HepG2 (cell line): ENCODE results near the gene APPBP2. TPM values are rescaled to one million over a fixed set of nuclear protein-coding genes. Genes with fewer than 3 reads are reported as not detected.

ENCODE experiments used
- CEBPG ChIP-seq: IDR thresholded peaks from 2 replicates; pipeline ENCODE4 v1.6.1; 2016
- GMEB1 ChIP-seq: sonication (generic); formaldehyde crosslinking; IDR thresholded peaks from 2 replicates; pipeline ENCODE4 v1.5.1; 2020; ENCODE audit warnings: missing genetic modification reagents, mild to moderate bottlenecking, borderline replicate concordance
- HCFC1 ChIP-seq: fragments of 150-350 bp; IDR thresholded peaks from 2 replicates; pipeline ENCODE4 v1.6.1; 2014; ENCODE audit warnings: low read depth, low read length
- IRF1 ChIP-seq: sonication (generic); formaldehyde crosslinking; IDR thresholded peaks from 2 replicates; pipeline ENCODE4 v1.4.0; 2020; ENCODE audit warnings: low read depth, mild to moderate bottlenecking, missing genetic modification reagents
- KLF11 ChIP-seq: IDR thresholded peaks from 2 replicates; pipeline ENCODE4 v1.6.1; 2016; ENCODE audit warnings: missing compliant biosample characterization
- MTA1 ChIP-seq: sonication (generic); formaldehyde crosslinking; IDR thresholded peaks from 2 replicates; pipeline ENCODE4 v1.4.0; 2020; ENCODE audit warnings: missing genetic modification reagents, mild to moderate bottlenecking, borderline replicate concordance
- PAX8 ChIP-seq: sonication (generic); formaldehyde crosslinking; IDR thresholded peaks from 2 replicates; pipeline ENCODE4 v1.8.0; 2022; ENCODE audit warnings: mild to moderate bottlenecking, missing genetic modification reagents, borderline replicate concordance
- SYNCRIP ChIP-seq: fragments of 200-400 bp; formaldehyde crosslinking; IDR thresholded peaks from 2 replicates; pipeline ENCODE4 v1.6.1; 2018; ENCODE audit warnings: mild to moderate bottlenecking, low read depth, low read length; ENCODE audit not compliant: insufficient read depth
- TAF1 ChIP-seq: sonication (generic); formaldehyde crosslinking; IDR thresholded peaks from 2 replicates; pipeline ENCODE4 v1.4.0; 2020; ENCODE audit warnings: missing genetic modification reagents
- TARDBP ChIP-seq: sonication (generic); formaldehyde crosslinking; IDR thresholded peaks from 2 replicates; pipeline ENCODE4 v1.8.0; 2022; ENCODE audit warnings: mild to moderate bottlenecking, missing genetic modification reagents
- TEAD3 ChIP-seq: optimal IDR thresholded peaks from 2 replicates; pipeline ENCODE3; 2016; ENCODE audit warnings: borderline replicate concordance
- TMF1 ChIP-seq: sonication (generic); formaldehyde crosslinking; IDR thresholded peaks from 2 replicates; pipeline ENCODE4 v1.8.1; 2022; ENCODE audit warnings: low read depth, missing genetic modification reagents
- ZFAT ChIP-seq: sonication (generic); formaldehyde crosslinking; conservative IDR thresholded peaks from 2 replicates; pipeline ENCODE4 v1.8.1; 2023; ENCODE audit warnings: missing genetic modification reagents, inconsistent platforms
- ZHX1 ChIP-seq: sonication (generic); formaldehyde crosslinking; IDR thresholded peaks from 2 replicates; pipeline ENCODE4 v1.8.1; 2022; ENCODE audit warnings: low read depth, mild to moderate bottlenecking, missing genetic modification reagents
- ZKSCAN5 ChIP-seq: sonication (generic); formaldehyde crosslinking; IDR thresholded peaks from 2 replicates; pipeline ENCODE4 v1.5.1; 2020; ENCODE audit warnings: mild to moderate bottlenecking, missing genetic modification reagents
- ZNF280D ChIP-seq: sonication (generic); formaldehyde crosslinking; IDR thresholded peaks from 2 replicates; pipeline ENCODE4 v1.5.1; 2020; ENCODE audit warnings: mild to moderate bottlenecking, missing genetic modification reagents
- ZNF343 ChIP-seq: sonication (generic); formaldehyde crosslinking; IDR thresholded peaks from 2 replicates; pipeline ENCODE4 v1.4.0; 2020; ENCODE audit warnings: mild to moderate bottlenecking, missing genetic modification reagents
- ZNF569 ChIP-seq: sonication (generic); formaldehyde crosslinking; IDR thresholded peaks from 2 replicates; pipeline ENCODE4 v1.5.0; 2020; ENCODE audit warnings: mild to moderate bottlenecking, missing genetic modification reagents, moderate library complexity, borderline replicate concordance
- ZNF614 ChIP-seq: IDR thresholded peaks from 2 replicates; pipeline ENCODE4 v1.6.1; 2018; ENCODE audit warnings: missing biosample characterization, missing genetic modification reagents, inconsistent platforms, borderline replicate concordance
- polyA plus RNA-seq, 8 experiments: library from polyadenylated mRNA; depleted of rRNA in 3 of 8; stranded (reverse) in 7 of 8; unstranded in 1 of 8; fragments of >200 nt; fragmentation: Illumina TruSeq in 4 of 8; extraction: Trizol in 4 of 8; gene quantifications; 2 replicates each; pipeline versions ENCODE4 v1.2.1 to v1.2.3, GENCODE V29; 2011 to 2016; ENCODE audit warnings: low read depth in 4 of 8, missing spikeins in 1 of 8, mixed read lengths in 1 of 8; ENCODE audit not compliant: insufficient read depth in 1 of 8
- total RNA-seq, 5 experiments: library from RNA; depleted of rRNA; stranded (reverse); fragments of >200 nt; fragmentation: Illumina TruSeq; extraction: Trizol; gene quantifications; 2 replicates each; pipeline ENCODE4 v1.2.3, GENCODE V29; 2016; ENCODE audit warnings: low read depth in 1 of 5
- TF ChIP-seq, protein P1 (sequence below): sonication (generic); formaldehyde crosslinking; IDR thresholded peaks from 2 replicates; pipeline ENCODE4 v1.4.0; 2020; ENCODE audit warnings: mild to moderate bottlenecking, missing genetic modification reagents

APPBP2 gene
- total and polyA plus RNA-seq, 2 of the 13 experiments (the other 11 are each of a cell fraction or from before 2014, with no cell fraction given): 17.5 to 45.8 TPM

DNA sequence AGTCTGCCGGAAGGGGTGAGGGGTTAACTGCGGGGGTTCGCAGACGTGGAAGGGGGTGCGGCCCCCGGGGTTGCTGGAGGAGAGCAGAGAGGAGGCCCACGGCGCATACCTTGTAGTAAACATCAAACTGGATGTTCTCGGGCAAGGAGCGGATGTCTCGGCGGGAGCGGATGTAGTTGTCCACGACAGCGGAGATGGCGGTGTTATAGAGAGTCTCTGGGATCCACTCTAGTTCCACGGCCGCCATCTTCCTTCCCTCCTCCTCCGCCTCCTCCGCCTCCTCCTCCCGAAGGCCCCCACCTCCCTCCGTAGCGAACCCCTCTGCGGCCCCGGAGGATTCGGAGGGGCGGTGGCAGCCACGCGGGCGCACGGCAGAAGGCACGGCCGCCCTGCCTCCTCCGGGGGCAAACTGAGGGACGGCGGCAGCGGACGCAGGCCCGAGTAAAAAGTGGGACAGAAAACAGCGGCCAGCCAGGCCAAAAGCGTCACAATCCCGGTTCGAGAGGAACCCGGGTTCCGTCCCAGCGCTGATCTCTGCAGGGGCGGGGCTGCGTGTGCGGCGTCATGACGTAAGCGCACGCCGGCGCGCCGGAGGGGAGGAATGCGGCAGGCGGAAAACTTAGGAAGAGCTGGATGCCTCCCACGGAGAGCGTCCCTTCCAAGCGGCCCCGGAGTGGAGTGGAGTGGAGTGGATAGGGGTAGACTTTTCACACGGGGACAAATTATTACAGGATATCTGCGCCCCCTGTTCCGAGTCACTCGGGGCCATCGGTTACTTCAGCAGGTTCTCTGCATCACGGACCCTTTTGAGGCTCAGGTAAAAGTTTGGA, at the start of gene APPBP2 (continued):
- peak; percentile 96 for TF ChIP-seq ZNF280D (CRISPR knock-in tag)
- TF ChIP-seq TARDBP (CRISPR knock-in tag): peak; percentile 81
- TF ChIP-seq ZNF343 (CRISPR knock-in tag): peak; percentile 48; the same call in 1 of the 2 replicates
- peak; percentile 100 for TF ChIP-seq GMEB1 (CRISPR knock-in tag)
- no peak for TF ChIP-seq ZNF569 (CRISPR knock-in tag)
- peak; percentile 94; the same call in 1 of the 2 replicates for TF ChIP-seq MTA1
- peak; percentile 76 for TF ChIP-seq CEBPG (CRISPR knock-in tag)
- TF ChIP-seq ZHX1 (CRISPR knock-in tag): peak; percentile 82
- TF ChIP-seq IRF1 (CRISPR knock-in tag): peak; percentile 76; the same call in 1 of the 2 replicates
- no peak; the same call in 1 of the 2 replicates for TF ChIP-seq HCFC1
- peak; percentile 96 for TF ChIP-seq TEAD3 (CRISPR knock-in tag)
- 0 out of 2 replicates have a peak, but pooled peaks have one; percentile 61 for TF ChIP-seq KLF11
- peak; percentile 77; the same call in 1 of the 2 replicates for TF ChIP-seq TMF1 (CRISPR knock-in tag)
- TF ChIP-seq ZKSCAN5: peak; percentile 61; the same call in 1 of the 2 replicates
- TF ChIP-seq TAF1: peak; percentile 93
- TF ChIP-seq SYNCRIP: no peak
- TF ChIP-seq, protein P1, sequence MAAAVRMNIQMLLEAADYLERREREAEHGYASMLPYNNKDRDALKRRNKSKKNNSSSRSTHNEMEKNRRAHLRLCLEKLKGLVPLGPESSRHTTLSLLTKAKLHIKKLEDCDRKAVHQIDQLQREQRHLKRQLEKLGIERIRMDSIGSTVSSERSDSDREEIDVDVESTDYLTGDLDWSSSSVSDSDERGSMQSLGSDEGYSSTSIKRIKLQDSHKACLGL: peak; percentile 82
- 0 out of 2 replicates have a peak, but pooled peaks have one; percentile 40 for TF ChIP-seq ZFAT (CRISPR knock-in tag)
- TF ChIP-seq PAX8: 0 out of 2 replicates have a peak, but pooled peaks have one; percentile 30
- peak; percentile 89; the same call in 1 of the 2 replicates for TF ChIP-seq ZNF614 (CRISPR knock-in tag)
